ENCODE data around the gene CDH5.

DNA sequence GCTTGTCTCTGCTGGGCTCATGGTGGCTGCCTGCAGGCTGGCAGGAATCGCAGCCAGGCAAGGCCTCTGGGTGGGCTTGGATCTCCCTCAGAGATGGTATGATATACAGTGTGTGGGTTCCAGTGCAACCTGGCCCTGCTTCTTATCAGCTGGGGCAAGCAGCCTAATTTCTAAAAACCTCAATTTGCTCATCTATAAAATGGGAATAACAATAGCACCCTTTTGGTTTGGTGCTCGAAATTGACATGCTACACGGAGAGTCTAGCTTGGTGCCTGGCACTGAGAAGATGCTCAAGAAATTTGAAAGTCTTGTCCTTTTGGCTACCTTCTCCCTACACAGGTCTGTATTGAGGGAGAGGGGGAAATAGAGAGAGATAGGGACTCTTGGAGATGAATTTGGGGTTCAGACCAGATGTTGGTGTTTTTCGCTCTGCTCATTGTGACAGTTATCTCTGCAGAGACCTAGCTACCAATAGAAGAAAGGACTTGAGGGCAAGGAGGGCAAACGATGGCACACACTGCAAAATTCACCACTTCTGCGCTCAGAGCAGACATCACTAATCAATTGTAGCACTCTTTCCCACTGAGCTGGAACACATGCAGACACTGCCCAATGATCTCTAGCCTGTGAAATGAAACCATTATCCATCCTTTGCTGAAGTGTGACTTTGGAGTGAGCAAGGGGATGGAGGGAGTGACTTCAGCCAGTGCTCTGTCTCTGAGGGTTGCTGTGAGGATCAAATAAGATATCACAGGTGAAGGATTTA, 76.2 kb downstream of the CDH5 start:
- TF ChIP-seq, protein P1, sequence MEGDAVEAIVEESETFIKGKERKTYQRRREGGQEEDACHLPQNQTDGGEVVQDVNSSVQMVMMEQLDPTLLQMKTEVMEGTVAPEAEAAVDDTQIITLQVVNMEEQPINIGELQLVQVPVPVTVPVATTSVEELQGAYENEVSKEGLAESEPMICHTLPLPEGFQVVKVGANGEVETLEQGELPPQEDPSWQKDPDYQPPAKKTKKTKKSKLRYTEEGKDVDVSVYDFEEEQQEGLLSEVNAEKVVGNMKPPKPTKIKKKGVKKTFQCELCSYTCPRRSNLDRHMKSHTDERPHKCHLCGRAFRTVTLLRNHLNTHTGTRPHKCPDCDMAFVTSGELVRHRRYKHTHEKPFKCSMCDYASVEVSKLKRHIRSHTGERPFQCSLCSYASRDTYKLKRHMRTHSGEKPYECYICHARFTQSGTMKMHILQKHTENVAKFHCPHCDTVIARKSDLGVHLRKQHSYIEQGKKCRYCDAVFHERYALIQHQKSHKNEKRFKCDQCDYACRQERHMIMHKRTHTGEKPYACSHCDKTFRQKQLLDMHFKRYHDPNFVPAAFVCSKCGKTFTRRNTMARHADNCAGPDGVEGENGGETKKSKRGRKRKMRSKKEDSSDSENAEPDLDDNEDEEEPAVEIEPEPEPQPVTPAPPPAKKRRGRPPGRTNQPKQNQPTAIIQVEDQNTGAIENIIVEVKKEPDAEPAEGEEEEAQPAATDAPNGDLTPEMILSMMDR (conservative IDR thresholded peaks at IDR 0.05; ENCODE audit: low read length): no peak
- TF ChIP-seq EZH2phosphoT487 (IDR thresholded peaks at IDR 0.05; ENCODE audit: borderline replicate concordance, low read depth, low read length): no peak
